ENCODE data around the gene HDAC4.

HDAC4 gene

GRCh38 chr2:239094867-239095266 lies 306.0 kb downstream of the HDAC4 start:
- H4K20me1 ChIP-seq (ENCODE audit: low read depth, low read length): no peaks in the 10 kb centered on the region
- no peaks in the 10 kb centered on the region for H3K9me2 ChIP-seq (replicated peaks; ENCODE audit: insufficient read depth, low read length)
- no peaks in the 10 kb centered on the region for H3K79me2 ChIP-seq (ENCODE audit: insufficient read depth, low read length)
- no peak overlapping the region for H3K4me2 ChIP-seq (ENCODE audit: low read depth, low read length, poor library complexity, severe bottlenecking)
- no peak overlapping the region for H3K4me3 ChIP-seq (ENCODE audit: insufficient read depth, low read length, poor library complexity, severe bottlenecking)
- H2AFZ ChIP-seq (ENCODE audit: low read depth, low read length, severe bottlenecking): no peak overlapping the region
- no peak overlapping the region for H3K9ac ChIP-seq (ENCODE audit: low read length)
- no peaks in the 10 kb centered on the region for H3K27me3 ChIP-seq (ENCODE audit: low read length)
- H3K9me3 ChIP-seq (ENCODE audit: insufficient read depth, low read length): no peaks in the 10 kb centered on the region
- H3K36me3 ChIP-seq (ENCODE audit: low read length): no peaks in the 10 kb centered on the region
- H3F3A ChIP-seq (ENCODE audit: insufficient read depth): no peaks in the 10 kb centered on the region
- no peak overlapping the region for H3K27ac ChIP-seq (ENCODE audit: low read depth, low read length)
- TF ChIP-seq EZH2phosphoT487 (conservative IDR thresholded peaks at IDR 0.05; ENCODE audit: low read length) (no peak), CTCF (IDR thresholded peaks at IDR 0.05; ENCODE audit: insufficient read depth, low read length, poor library complexity, severe bottlenecking) (no peak)

GRCh38 chr2:239093952-239094351 lies 306.9 kb downstream of the HDAC4 start:
- no peaks in the 10 kb centered on the region for H3K79me2 ChIP-seq (ENCODE audit: insufficient read depth, low read length)
- no peak for TF ChIP-seq CTCF (IDR thresholded peaks at IDR 0.05; ENCODE audit: insufficient read depth, low read length, poor library complexity, severe bottlenecking)
- no peak for TF ChIP-seq EZH2phosphoT487 (conservative IDR thresholded peaks at IDR 0.05; ENCODE audit: low read length)
- H3K9me2 ChIP-seq (replicated peaks; ENCODE audit: insufficient read depth, low read length): no peaks in the 10 kb centered on the region
- no peaks in the 10 kb centered on the region for H3K9me3 ChIP-seq (ENCODE audit: insufficient read depth, low read length)
- no peaks in the 10 kb centered on the region for H4K20me1 ChIP-seq (ENCODE audit: low read depth, low read length)
- H3K27ac ChIP-seq (ENCODE audit: low read depth, low read length): no peak overlapping the region
- H3K36me3 ChIP-seq (ENCODE audit: low read length): no peaks in the 10 kb centered on the region
- no peaks in the 10 kb centered on the region for H3K27me3 ChIP-seq (ENCODE audit: low read length)
- H2AFZ ChIP-seq (ENCODE audit: low read depth, low read length, severe bottlenecking): no peak overlapping the region
- no peak overlapping the region for H3K4me3 ChIP-seq (ENCODE audit: insufficient read depth, low read length, poor library complexity, severe bottlenecking)
- H3K4me2 ChIP-seq (ENCODE audit: low read depth, low read length, poor library complexity, severe bottlenecking): no peak overlapping the region
- no peak overlapping the region for H3K9ac ChIP-seq (ENCODE audit: low read length)
- no peaks in the 10 kb centered on the region for H3F3A ChIP-seq (ENCODE audit: insufficient read depth)

GRCh38 chr2:239093542-239093941 lies 307.3 kb downstream of the HDAC4 start:
- Histone ChIP-seq H3K27me3 (ENCODE audit: low read length) (no peaks in the 10 kb centered on the region), H3K27ac (ENCODE audit: low read depth, low read length) (no peak overlapping the region), H3K36me3 (ENCODE audit: low read length) (no peaks in the 10 kb centered on the region), H3K4me2 (ENCODE audit: low read depth, low read length, poor library complexity, severe bottlenecking) (no peak overlapping the region), H3K4me3 (ENCODE audit: insufficient read depth, low read length, poor library complexity, severe bottlenecking) (no peak overlapping the region), H4K20me1 (ENCODE audit: low read depth, low read length) (no peaks in the 10 kb centered on the region), H3K79me2 (ENCODE audit: insufficient read depth, low read length) (no peaks in the 10 kb centered on the region), H3F3A (ENCODE audit: insufficient read depth) (no peaks in the 10 kb centered on the region), H3K9me3 (ENCODE audit: insufficient read depth, low read length) (no peaks in the 10 kb centered on the region), H2AFZ (ENCODE audit: low read depth, low read length, severe bottlenecking) (no peak overlapping the region), H3K9me2 (replicated peaks; ENCODE audit: insufficient read depth, low read length) (no peaks in the 10 kb centered on the region), H3K9ac (ENCODE audit: low read length) (no peak overlapping the region)
- TF ChIP-seq CTCF (IDR thresholded peaks at IDR 0.05; ENCODE audit: insufficient read depth, low read length, poor library complexity, severe bottlenecking) (no peak), EZH2phosphoT487 (conservative IDR thresholded peaks at IDR 0.05; ENCODE audit: low read length) (no peak)
